Measurements from ENCODE around the gene FAM186B. TPM values are rescaled to one million over a fixed set of nuclear protein-coding genes. Genes with fewer than 3 reads are reported as not detected.

FAM186B gene
- total RNA-seq, 1 donor from 2014 or later = 0.47 TPM

- DNase-seq (peak; percentile 77), ATAC-seq (peak; percentile 79)
- intact Hi-C loops (cut with micrococcal nuclease) = no loop called here
Observed at GRCh38 chr12:49580572-49581535, 24.6 kb downstream of the FAM186B start.

GRCh38 chr12:49578471-49579112 is 26.8 kb downstream of the FAM186B start:
- DNase-seq (no peak), ATAC-seq (no peak)
- intact Hi-C loops (cut with micrococcal nuclease) = no loop called here

GRCh38 chr12:49577589-49578315 is 27.7 kb downstream of the FAM186B start:
- ATAC-seq (no peak), DNase-seq (no peak)
- intact Hi-C loops (cut with micrococcal nuclease) = no loop called here

GRCh38 chr12:49568442-49569162 is 36.8 kb downstream of the FAM186B start:
- intact Hi-C loops (cut with micrococcal nuclease) = no loop called here
- DNase-seq = no peak
- no peak for ATAC-seq

- DNase-seq (peak; percentile 89), ATAC-seq (peak; percentile 80)
- intact Hi-C loops (cut with micrococcal nuclease) = no loop called here
Observed at GRCh38 chr12:49567611-49568441, 37.6 kb downstream of the FAM186B start, which contains the start of gene MCRS1. Gene MCRS1 (minus strand): TSS chr12:49568142. CDS start chr12:49566731, 1,411 bp downstream.

- intact Hi-C loops (cut with micrococcal nuclease) = no loop called here
- peak; percentile 2 for ATAC-seq
Observed at GRCh38 chr12:49567302-49567610, 38.2 kb downstream of the FAM186B start.

GRCh38 chr12:49566361-49566760 is 39.1 kb downstream of the FAM186B start:
- ATAC-seq (no peak), DNase-seq (peak; percentile 27)
- intact Hi-C loops (cut with micrococcal nuclease) = no loop called here

More at GRCh38 chr12:49567302-49567610, 38.2 kb downstream of the FAM186B start:
- no peak for DNase-seq

GRCh38 chr12:49565406-49566265 is 39.8 kb downstream of the FAM186B start:
- DNase-seq (peak; percentile 20), ATAC-seq (no peak)
- intact Hi-C loops (cut with micrococcal nuclease) = no loop called here

GRCh38 chr12:49564686-49565405 is 40.6 kb downstream of the FAM186B start:
- intact Hi-C loops (cut with micrococcal nuclease) = no loop called here
- ATAC-seq (peak; percentile 80), DNase-seq (peak; percentile 64)

GRCh38 chr12:49563951-49564685 is 41.3 kb downstream of the FAM186B start:
- peak; percentile 21 for DNase-seq
- no peak for ATAC-seq
- intact Hi-C loops (cut with micrococcal nuclease) = no loop called here

GRCh38 chr12:49562831-49563230 is 42.6 kb downstream of the FAM186B start:
- intact Hi-C loops (cut with micrococcal nuclease) = no loop called here
- ATAC-seq = no peak
- DNase-seq = peak; percentile 17

- no peak for DNase-seq
- no peak for ATAC-seq
- intact Hi-C loops (cut with micrococcal nuclease) = no loop called here
Observed at GRCh38 chr12:49562233-49562632, 43.2 kb downstream of the FAM186B start.

- intact Hi-C loops (cut with micrococcal nuclease) = no loop called here
- DNase-seq = no peak
- ATAC-seq = no peak
Observed at GRCh38 chr12:49560695-49561094, 44.7 kb downstream of the FAM186B start.

GRCh38 chr12:49559011-49559675 is 46.3 kb downstream of the FAM186B start:
- intact Hi-C loops (cut with micrococcal nuclease) = no loop called here

GRCh38 chr12:49558526-49558925 is 46.9 kb downstream of the FAM186B start:
- DNase-seq = no peak
- intact Hi-C loops (cut with micrococcal nuclease) = no loop called here
- ATAC-seq = no peak

More at GRCh38 chr12:49559011-49559675, 46.3 kb downstream of the FAM186B start:
- no peak for DNase-seq
- ATAC-seq = no peak

GRCh38 chr12:49557917-49558215 is 47.6 kb downstream of the FAM186B start:
- peak; percentile 27 for ATAC-seq
- DNase-seq = no peak
- intact Hi-C loops (cut with micrococcal nuclease) = no loop called here

All from left ventricle myocardium superior (tissue), 1 donor.